Jurkat, Clone E6-1 (cell line): ENCODE data around the gene SLC44A5.
"Not testable (repeated sequence)": the region's sequence is repeated elsewhere in the genome, so short reads cannot be mapped to it uniquely, and the experiment has no call there.

Source experiments
- DNase-seq: peaks from one replicate; pipeline ENCODE4 v3.0.0-alpha.2; 2011; ENCODE audit warnings: low read depth, low spot score
- H3K4me3 ChIP-seq: 2 replicates; pipeline ENCODE4 v1.5.1; 2011; ENCODE audit warnings: mild to moderate bottlenecking, low read length, control low read depth, moderate library complexity

The SLC44A5 gene

DNA sequence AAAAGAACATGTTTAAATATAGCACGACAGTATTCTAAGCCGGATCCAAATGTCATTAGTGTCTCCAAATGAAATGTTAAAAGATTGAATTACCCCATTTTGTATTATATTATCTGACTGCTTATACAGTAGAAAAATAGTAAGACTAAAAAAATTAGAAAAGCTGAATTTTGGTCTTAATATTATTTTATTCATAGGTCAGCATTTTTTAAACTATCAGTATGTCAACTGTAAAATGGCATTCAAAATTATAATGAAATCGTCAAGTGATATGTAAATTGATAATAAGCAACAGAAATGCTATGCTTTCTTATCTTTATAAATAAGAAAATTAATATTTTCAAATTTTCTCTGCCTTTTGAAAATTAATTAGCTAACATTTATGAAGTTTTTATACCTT, 16.6 kb downstream of the SLC44A5 start:
- no peak overlapping the region for H3K4me3 ChIP-seq
- no peak for DNase-seq

DNA sequence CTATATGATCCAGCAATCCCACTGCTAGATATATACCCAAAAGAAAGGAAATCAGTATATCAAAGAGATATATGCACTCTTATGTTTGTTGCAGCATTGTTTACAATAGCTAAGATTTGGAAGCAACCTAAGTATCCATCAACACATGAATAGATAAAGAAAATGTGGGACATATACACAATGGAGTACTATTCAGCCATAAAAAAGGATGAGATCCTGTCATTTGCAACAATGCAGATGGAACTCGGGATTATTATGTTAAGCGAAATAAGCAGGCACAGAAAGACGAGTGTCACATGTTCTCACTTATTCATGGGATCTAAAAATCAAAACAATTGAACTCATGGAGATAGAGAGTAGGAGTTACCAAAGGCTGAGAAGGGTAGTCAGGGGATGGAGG, 17.5 kb downstream of the SLC44A5 start:
- not testable (repeated sequence) for H3K4me3 ChIP-seq, DNase-seq

DNA sequence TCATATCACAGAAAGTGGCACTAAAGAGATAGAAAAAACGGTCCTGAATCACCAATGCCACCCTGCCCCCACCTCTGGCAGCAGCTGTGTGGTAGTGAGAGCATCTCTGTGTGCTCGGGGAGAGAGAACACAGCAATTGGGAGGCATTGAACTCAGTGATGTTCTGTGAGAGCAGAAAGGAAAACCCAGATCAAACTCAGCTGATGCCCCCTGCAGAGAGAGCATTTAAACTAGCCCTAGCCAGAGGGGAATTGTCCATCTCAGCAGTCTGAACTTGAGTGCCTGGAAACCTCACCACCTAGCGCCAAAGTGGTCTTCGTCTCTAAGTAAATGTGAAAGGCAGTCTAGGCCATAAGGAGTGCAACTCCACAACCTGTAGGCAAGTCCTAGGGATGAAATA, 21.3 kb downstream of the SLC44A5 start:
- H3K4me3 ChIP-seq = no peak overlapping the region
- DNase-seq = no peak

DNA sequence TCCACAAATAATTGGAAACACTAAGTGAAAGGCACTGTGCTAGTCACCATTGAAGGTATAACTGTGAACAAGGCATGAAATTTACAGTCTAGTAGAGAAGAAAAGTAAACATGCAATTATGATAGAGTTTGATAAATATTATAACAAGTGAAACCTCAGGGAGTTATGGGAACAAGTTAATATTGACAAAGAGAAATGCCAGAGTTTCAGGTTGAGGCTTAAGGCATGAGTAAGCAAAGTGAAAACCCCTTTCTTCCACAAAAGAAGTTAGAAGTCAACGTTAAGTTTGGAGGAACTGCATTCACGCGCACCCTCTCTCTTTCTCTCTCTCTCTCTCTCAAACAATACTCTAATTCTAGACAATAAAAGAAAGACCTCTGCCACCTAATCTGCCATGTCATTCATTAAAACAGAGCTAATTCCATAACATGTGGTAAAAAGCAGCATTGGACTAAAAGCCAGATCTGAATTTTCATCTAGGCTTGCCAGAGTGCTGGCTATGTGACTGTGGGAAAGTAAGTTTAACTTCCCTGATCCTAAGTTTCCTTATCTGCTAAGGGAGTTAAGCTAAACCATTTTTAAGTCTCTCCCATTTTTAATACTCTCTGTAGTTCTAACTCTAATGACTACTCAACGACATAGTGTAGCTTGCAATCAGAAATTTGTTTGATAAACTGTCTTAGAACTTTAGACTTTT, 22.0 kb downstream of the SLC44A5 start:
- no peak overlapping the region for H3K4me3 ChIP-seq
- DNase-seq = no peak

DNA sequence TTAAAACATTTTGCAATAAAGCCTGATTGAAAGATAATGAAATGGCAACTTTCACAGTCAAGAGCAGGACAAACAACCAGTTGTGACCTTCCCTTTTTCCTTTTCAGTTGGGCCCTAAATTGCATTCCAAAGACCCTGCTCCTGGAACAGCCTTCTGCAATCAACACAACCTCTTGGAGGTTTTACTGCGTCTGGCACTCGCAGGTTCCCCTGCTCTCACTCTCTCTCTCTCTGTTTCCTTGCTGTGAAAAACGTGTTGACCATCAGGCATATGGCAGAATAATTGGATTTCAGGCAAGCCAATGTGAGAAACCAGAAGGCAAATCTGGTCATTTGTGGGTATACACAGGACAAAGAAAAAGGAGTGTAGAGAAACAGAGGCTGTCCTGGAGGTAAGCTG, 23.2 kb downstream of the SLC44A5 start:
- H3K4me3 ChIP-seq = no peak overlapping the region
- no peak for DNase-seq

DNA sequence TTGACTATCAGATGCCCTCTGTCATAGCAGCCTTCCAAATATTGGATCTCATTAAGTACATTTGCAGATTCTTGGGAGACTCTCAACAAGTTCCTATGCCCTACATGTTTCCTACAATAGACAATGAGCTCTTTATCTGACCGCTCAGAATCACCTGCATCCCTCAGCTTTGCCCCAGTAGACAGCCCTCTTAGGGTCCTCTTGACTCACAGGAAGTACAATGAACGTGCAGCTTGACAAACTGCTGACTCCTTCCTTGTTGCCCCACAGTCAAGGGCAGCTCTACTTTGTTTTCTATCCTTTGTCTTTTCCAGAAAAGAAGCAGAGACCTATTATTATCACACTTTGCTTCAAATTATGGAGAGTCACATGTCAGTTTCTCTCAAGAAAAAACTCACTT, 27.6 kb downstream of the SLC44A5 start:
- H3K4me3 ChIP-seq = no peak overlapping the region
- DNase-seq = no peak

DNA sequence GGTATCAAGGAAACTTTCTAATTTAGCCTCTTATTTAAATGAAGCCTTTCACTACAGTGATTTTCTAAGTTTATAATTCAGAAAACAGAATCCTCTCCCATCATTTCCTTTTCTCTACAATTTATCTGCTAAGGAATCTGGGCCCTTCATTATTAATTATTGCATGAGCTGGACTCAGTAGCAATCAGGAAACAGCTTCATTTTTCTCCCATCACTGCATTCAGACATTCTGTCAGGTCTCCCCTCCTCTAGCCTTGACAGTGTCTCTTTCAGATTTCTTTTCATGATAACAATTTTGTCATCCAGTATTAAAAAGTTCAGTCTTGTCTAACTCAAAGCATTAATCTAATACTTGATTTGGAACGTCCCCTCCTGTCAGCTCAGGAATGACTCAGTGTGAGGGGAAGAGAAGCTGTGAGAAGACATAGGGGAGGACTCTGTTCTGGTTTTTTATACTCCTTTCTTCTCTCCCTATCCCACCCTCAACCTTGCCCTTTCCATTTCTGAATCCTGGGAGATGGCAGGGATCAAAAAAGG, 28.1 kb downstream of the SLC44A5 start:
- no peak for DNase-seq
- H3K4me3 ChIP-seq = no peak overlapping the region

DNA sequence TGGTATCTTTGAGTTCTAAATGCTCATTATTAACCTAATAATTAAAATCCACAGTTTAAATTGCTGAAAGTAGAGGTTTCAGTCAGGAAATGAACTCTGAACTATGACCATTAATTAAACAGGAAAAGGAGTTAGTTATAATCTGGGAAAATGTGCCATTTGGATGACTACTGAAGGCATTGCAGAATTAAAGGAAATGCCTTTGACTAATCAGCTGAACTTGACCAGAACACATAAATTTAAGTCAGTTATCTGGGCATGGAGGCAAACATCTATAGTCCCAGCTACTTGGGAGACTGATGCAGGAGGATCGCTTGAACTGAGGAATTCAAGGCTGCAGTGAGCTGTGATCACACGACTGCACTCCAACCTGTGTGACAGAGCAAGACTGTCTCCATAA, 31.9 kb downstream of the SLC44A5 start:
- no peak overlapping the region for H3K4me3 ChIP-seq
- no peak for DNase-seq

DNA sequence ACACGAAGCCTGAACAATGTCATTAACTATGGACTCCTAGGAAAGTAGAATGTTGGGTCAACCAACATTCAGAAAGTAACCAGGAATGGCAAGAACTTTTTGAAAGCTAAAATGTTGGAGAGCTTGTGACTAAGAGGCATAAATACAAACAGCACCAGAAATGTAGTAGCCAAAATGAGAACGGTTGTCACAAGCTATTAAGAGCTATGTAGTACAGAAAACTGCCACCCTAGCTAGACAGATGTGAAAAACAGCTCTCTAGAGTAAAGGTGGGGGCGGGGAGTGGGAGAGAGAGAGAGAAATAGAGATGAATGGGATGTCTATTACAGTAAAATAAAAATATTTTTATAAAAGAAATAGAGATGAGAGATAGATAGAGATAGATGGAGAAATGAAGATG, 35.1 kb downstream of the SLC44A5 start:
- no peak for DNase-seq
- no peak overlapping the region for H3K4me3 ChIP-seq

DNA sequence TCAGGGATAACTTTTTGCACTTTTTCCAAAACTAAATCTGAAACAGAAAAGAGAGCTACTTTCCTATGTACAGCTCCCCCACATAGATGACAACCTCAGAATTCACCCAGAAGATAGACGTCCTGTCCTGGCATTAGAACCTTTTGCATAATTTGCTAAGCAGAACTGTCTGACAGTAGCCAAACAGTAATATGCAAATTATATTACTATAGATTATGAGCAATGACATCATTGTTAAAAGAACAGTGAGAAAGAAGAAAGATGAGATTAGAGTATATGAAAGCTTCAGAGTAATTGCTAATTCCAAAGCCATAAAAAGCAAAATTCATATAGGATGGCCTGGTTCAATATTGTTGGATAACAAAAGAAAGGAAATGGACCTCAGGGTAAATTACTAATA, 43.7 kb downstream of the SLC44A5 start:
- no peak for DNase-seq
- no peak overlapping the region for H3K4me3 ChIP-seq

DNA sequence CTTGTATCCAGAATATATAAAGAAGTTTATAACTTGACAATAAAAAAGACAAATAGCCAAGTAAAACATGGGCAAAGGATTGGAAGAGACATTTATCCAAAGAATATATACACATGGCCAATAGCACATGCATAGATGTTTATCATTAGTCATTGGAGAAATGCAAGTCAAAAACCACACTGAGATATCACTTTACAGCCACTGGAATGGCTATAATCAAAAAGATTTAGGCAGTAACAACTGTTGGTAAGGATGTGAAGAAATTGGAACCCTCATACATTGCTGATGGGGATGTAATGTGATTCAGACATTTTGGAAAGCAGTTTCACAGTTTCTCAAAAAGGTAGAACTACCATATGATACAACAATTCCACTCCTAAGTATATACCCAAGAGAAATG, 51.1 kb downstream of the SLC44A5 start:
- H3K4me3 ChIP-seq = no peak overlapping the region
- DNase-seq = no peak

DNA sequence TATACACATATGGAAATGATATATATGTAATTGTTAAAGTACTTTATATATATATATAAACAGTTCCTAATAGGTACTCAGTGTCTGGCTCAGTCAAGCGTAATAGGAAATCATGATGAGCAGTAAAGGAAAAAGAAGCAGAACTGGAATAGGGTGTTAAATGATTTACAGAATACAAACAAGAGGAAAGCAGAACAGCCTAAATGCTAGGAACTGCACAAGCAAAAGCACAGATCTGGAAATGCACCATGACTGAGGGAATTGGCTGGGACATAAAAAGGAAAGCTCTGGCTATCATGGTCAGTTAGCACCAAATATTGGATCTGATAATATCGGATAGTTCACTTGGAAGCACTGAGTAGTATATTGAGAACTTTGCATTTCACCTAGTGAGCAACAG, 51.8 kb downstream of the SLC44A5 start:
- no peak for DNase-seq
- no peak overlapping the region for H3K4me3 ChIP-seq

DNA sequence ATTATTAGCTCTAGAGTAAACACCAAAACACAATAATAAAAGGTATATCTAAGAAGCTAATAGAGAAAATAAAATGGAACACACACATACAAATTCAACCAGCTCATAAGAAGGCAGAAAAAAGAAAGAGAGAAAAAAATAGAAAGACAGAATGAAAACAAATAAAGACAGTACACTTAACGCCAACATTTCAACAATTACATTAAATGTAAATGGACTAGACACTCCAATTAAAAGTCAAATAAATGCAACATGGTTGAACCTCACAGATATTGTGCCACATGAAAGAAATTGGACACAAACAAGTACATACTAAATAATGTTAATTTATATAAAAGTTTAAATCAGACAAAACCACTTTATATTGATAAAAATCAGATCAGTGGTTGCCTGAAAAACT, 56.0 kb downstream of the SLC44A5 start:
- no peak overlapping the region for H3K4me3 ChIP-seq
- DNase-seq = no peak

DNA sequence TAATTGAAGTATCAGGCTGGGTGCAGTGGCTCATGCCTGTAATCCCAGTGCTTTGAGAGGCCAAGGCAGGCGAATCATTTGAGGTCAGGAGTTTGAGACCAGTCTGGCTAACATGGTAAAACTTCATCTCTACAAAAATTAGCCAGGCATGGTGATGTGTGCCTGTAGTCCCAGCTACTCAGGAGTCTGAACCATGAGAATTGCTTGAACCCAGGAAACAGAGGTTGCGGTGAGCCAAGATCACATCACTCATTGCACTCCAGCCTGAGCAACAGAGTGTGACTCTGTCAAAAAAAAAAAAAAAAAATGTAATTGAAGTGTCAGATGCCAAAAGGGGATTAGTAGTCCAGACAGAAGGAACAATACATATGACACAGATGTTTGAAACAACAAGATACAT, 56.7 kb downstream of the SLC44A5 start:
- no peak overlapping the region for H3K4me3 ChIP-seq
- no peak for DNase-seq

DNA sequence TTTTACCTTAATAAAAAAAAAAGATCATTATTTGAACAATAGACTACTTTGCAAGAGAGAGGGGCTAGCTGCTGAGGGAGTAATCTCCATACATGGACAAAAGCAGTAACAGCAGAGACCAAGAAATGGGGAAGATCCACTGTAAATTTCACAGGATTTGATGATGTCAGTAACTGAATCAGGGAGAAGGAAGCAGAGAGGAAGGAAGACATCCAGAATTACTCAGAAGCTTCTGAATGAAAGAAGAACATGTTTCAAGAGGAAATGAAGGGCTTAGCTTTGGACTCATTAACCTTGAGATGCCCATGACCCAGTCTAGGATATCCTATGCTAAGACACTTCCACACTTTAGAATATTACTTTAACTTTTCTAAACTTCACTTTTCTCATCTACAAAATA, 60.4 kb downstream of the SLC44A5 start:
- no peak overlapping the region for H3K4me3 ChIP-seq
- no peak for DNase-seq

DNA sequence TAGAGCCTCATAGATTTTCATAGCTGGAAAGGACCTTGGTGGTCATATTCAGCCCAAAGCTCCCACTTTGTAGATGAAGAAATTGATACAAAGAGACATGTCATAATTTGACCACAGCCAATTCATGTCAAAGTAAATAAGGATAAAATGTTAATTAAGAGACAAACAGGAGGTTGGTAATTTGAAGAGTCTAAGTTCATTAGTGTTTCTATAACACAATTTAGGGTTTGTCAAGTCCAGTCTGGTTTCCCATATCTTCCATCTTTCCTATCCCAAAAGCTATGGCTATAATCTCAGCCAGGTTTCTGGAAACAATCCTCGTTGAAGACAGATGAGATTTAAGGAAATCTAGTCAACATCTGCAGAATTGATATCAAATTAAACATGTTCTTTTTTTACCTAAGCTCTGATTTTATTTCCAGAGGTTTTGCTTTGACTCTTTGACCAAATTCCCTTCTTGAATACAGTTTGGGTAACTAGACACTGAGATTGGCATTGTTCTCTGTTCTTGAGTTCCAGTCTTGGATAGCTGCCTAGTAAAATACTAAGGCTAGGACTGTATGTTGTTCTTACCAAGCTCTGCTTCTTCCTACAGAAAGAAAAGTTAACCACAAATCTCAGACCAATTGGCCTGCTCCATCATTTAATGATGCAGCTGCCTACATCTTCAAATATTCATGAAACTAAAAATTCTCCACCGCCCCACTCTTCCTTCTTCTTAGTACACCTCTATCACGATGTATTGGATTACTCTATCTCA, 62.0 kb downstream of the SLC44A5 start:
- no peak for DNase-seq
- no peak overlapping the region for H3K4me3 ChIP-seq

DNA sequence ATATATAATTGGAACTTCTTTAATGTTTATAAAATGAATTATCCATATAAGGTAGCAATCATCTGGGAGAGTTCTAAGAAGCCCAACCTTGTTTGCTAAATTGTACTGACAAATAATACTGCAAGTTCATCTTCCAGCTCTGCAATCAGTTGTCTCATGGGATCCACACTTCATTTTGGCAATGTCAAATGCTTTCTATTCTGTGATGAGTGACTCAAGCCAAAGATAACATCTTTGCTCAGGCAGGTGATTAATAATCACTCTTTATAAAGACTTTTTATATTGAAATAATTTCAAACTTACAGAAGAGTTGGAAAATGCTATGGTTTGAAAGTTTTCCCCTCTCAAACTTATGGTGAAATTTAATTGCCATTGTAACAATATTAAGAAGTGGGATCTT, 67.2 kb downstream of the SLC44A5 start:
- no peak overlapping the region for H3K4me3 ChIP-seq
- DNase-seq = no peak

DNA sequence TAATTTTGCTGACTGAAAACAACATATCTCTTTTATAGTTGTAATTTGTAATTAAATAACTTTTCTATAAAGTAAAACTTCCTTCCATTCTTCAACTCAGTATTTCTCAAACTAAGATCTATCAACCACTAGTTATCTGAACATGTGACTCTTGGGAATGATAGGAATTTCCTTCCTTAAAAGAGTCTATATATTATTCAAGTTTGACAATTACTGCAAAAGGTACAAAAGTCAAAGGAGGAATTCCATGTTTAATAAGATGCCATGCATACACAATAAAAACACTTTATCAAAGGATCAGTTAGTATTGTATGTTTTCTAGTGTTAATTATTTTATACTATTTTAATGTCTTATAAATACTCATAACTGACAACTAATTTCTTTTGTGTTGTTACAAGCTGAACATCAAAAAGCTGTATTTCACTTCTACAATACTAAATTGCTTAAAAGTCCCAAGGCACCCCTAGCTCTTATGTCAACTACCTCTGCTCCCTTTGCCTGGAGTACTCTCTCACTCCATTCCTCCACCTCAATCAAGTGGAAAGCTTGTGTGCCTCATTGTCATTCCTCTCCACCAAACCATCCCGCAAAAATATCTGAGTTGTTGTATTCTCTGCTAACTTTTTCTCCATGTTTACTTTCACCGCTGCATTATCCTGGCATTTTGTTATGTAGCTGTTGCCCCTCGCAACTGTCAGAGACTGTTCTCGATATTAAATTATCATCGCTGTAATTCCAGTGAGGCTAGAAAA, 67.9 kb downstream of the SLC44A5 start:
- DNase-seq = no peak
- no peak overlapping the region for H3K4me3 ChIP-seq

DNA sequence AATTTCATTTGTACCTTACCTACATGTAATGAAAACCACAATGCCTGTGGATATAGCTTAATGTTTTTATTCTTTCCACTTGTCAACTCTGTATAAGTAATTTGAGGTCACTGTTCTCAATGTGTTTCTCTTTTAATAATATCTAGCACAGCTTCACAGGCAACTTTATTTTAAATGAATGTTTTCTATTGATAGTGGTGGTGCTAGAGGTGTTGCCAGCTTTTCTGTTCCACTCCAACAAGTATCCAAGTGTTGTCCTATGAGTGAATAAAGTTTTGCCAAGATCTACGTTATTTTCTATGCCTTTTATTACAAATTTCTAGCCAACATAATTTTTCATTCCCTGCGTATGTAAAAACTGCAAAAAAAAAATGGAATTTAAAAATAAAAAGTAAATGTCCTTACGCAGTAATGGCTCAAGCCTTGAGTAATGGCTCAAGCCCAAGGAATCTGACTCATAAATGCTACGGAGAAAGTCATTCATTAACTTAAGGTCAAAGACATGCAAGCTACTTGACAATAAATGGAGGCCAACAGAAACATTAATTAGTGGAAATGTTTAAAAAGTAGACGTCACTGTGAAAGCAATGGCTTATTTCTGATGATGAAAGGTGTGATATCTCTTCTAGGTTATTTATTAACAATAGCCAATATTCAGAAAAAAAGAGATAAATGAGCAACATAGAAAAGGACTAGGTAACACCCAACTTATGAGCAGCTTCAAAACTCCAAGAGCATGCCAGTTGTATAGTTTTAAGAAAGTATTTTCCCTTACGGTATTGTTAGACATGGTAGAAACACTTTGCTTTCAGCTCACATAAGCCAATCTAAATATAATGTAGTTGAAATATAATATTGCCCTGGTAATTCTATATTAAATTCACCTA, 71.4 kb downstream of the SLC44A5 start:
- DNase-seq = no peak
- H3K4me3 ChIP-seq = no peak overlapping the region
